SK-N-SH treated with all-trans-retinoic acid at 6 μM for 48 hours (cell line): ENCODE data around the gene SETMAR.

Experiments used
- ATAC-seq: fragments of 200-7000 bp; cut with Tn5 transposase; 3 replicates; pipeline ENCODE4 v1.9.1; 2020; ENCODE audit warnings: mild to moderate bottlenecking, moderate library complexity
- ARNTL ChIP-seq: fragments of 450-650 bp; formaldehyde crosslinking; IDR thresholded peaks from 2 replicates; pipeline ENCODE4 v1.5.0; 2020; ENCODE audit warnings: low read depth, mild to moderate bottlenecking, moderate library complexity, borderline replicate concordance
- BACH2 ChIP-seq: fragments of 250-450 bp; sonication (Bioruptor Pico); IDR thresholded peaks from 2 replicates; pipeline ENCODE4 v1.9.0; 2021; ENCODE audit warnings: mild to moderate bottlenecking, borderline replicate concordance
- CREB5 ChIP-seq: fragments of 250-450 bp; sonication (Bioruptor Pico); IDR thresholded peaks from 2 replicates; pipeline ENCODE4 v1.5.1; 2020; ENCODE audit warnings: low read depth, mild to moderate bottlenecking, moderate library complexity
- CSDC2 ChIP-seq: fragments of 250-450 bp; sonication (Bioruptor Pico); IDR thresholded peaks from 2 replicates; pipeline ENCODE4 v1.5.0; 2020; ENCODE audit warnings: mild to moderate bottlenecking, moderate library complexity
- ESRRG ChIP-seq: fragments of 250-450 bp; sonication (Bioruptor Pico); IDR thresholded peaks from 2 replicates; pipeline ENCODE4 v1.6.1; 2021; ENCODE audit warnings: mild to moderate bottlenecking
- GLIS3 ChIP-seq: fragments of 250-450 bp; sonication (Bioruptor Pico); IDR thresholded peaks from 2 replicates; pipeline ENCODE4 v1.5.0; 2020; ENCODE audit warnings: mild to moderate bottlenecking, moderate library complexity
- ISL1 ChIP-seq: fragments of 250-450 bp; sonication (Bioruptor Pico); IDR thresholded peaks from 2 replicates; pipeline ENCODE4 v2.1.2; 2022; ENCODE audit warnings: mild to moderate bottlenecking, moderate library complexity
- OSR1 ChIP-seq: fragments of 250-450 bp; sonication (Bioruptor Pico); IDR thresholded peaks from 2 replicates; pipeline ENCODE4 v1.8.0; 2022; ENCODE audit warnings: moderate library complexity, mild to moderate bottlenecking, inconsistent platforms
- PATZ1 ChIP-seq: fragments of 250-450 bp; sonication (Bioruptor Pico); IDR thresholded peaks from 2 replicates; pipeline ENCODE4 v1.8.0; 2020; ENCODE audit warnings: mild to moderate bottlenecking, moderate library complexity, borderline replicate concordance
- PPARA ChIP-seq: fragments of 250-450 bp; sonication (Bioruptor Pico); IDR thresholded peaks from 2 replicates; pipeline ENCODE4 v1.5.0; 2020; ENCODE audit warnings: mild to moderate bottlenecking, borderline replicate concordance
- RARB ChIP-seq: fragments of 250-450 bp; sonication (Bioruptor Pico); IDR thresholded peaks from 2 replicates; pipeline ENCODE4 v1.8.0; 2021; ENCODE audit warnings: mild to moderate bottlenecking, moderate library complexity
- SNAI2 ChIP-seq: fragments of 250-450 bp; sonication (Bioruptor Pico); IDR thresholded peaks from 2 replicates; pipeline ENCODE4 v1.5.0; 2020; ENCODE audit warnings: mild to moderate bottlenecking, moderate library complexity
- TCF4 ChIP-seq: fragments of 250-450 bp; sonication (Bioruptor Pico); IDR thresholded peaks from 2 replicates; pipeline ENCODE4 v1.8.0; 2021; ENCODE audit warnings: mild to moderate bottlenecking, moderate library complexity, borderline replicate concordance
- TSHZ2 ChIP-seq: fragments of 250-450 bp; sonication (Bioruptor Pico); IDR thresholded peaks from 2 replicates; pipeline ENCODE4 v1.5.0; 2020; ENCODE audit warnings: mild to moderate bottlenecking, moderate library complexity
- ZC3H10 ChIP-seq: fragments of 250-450 bp; sonication (Bioruptor Pico); IDR thresholded peaks from 2 replicates; pipeline ENCODE4 v1.5.1; 2021; ENCODE audit warnings: mild to moderate bottlenecking, moderate library complexity
- ZFP3 ChIP-seq: fragments of 250-450 bp; sonication (Bioruptor Pico); IDR thresholded peaks from 2 replicates; pipeline ENCODE4 v1.5.0; 2020; ENCODE audit warnings: mild to moderate bottlenecking, moderate library complexity
- ZFP30 ChIP-seq: fragments of 450-650 bp; formaldehyde crosslinking; IDR thresholded peaks from 2 replicates; pipeline ENCODE4 v1.5.0; 2022; ENCODE audit warnings: mild to moderate bottlenecking, moderate library complexity
- ZNF565 ChIP-seq: fragments of 450-650 bp; formaldehyde crosslinking; conservative IDR thresholded peaks from 2 replicates; pipeline ENCODE4 v1.5.0; 2020; ENCODE audit warnings: low read depth, mild to moderate bottlenecking, moderate library complexity
- ZNF70 ChIP-seq: fragments of 450-650 bp; formaldehyde crosslinking; IDR thresholded peaks from 2 replicates; pipeline ENCODE4 v1.5.0; 2020; ENCODE audit warnings: mild to moderate bottlenecking, moderate library complexity
- ZNF8 ChIP-seq: fragments of 450-650 bp; formaldehyde crosslinking; IDR thresholded peaks from 2 replicates; pipeline ENCODE4 v1.5.0; 2020; ENCODE audit warnings: mild to moderate bottlenecking, moderate library complexity
- TF ChIP-seq, protein P1 (sequence below): fragments of 250-450 bp; sonication (Bioruptor Pico); IDR thresholded peaks from 2 replicates; pipeline ENCODE4 v1.8.0; 2021; ENCODE audit warnings: low read depth, mild to moderate bottlenecking, moderate library complexity, borderline replicate concordance
- TF ChIP-seq, protein P2 (sequence below): fragments of 250-450 bp; sonication (Bioruptor Pico); IDR thresholded peaks from 2 replicates; pipeline ENCODE4 v1.5.1; 2021; ENCODE audit warnings: mild to moderate bottlenecking, moderate library complexity

Gene SETMAR

GRCh38 chr3:4310971-4311370 is 7.8 kb downstream of the SETMAR start:
- TF ChIP-seq PPARA (no peak), ISL1 (CRISPR knock-in tag) (no peak), ZNF8 (CRISPR knock-in tag) (no peak), RARB (CRISPR knock-in tag) (no peak), ZFP3 (CRISPR knock-in tag) (no peak), TSHZ2 (CRISPR knock-in tag) (no peak), OSR1 (CRISPR knock-in tag) (no peak), CREB5 (no peak), ZFP30 (CRISPR knock-in tag) (no peak), ZC3H10 (no peak), PATZ1 (CRISPR knock-in tag) (no peak), ZNF565 (CRISPR knock-in tag) (no peak), CSDC2 (no peak), SNAI2 (CRISPR knock-in tag) (no peak), ESRRG (CRISPR knock-in tag) (no peak), ARNTL (no peak)
- TF ChIP-seq, protein P1, sequence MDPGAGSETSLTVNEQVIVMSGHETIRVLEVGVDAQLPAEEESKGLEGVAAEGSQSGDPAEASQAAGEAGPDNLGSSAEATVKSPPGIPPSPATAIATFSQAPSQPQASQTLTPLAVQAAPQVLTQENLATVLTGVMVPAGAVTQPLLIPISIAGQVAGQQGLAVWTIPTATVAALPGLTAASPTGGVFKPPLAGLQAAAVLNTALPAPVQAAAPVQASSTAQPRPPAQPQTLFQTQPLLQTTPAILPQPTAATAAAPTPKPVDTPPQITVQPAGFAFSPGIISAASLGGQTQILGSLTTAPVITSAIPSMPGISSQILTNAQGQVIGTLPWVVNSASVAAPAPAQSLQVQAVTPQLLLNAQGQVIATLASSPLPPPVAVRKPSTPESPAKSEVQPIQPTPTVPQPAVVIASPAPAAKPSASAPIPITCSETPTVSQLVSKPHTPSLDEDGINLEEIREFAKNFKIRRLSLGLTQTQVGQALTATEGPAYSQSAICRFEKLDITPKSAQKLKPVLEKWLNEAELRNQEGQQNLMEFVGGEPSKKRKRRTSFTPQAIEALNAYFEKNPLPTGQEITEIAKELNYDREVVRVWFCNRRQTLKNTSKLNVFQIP, result no peak
- ATAC-seq, result no peak

- TF ChIP-seq ZC3H10 (no peak), TCF4 (no peak), ZFP3 (CRISPR knock-in tag) (no peak), ISL1 (CRISPR knock-in tag) (no peak), GLIS3 (CRISPR knock-in tag) (no peak), CSDC2 (no peak), OSR1 (CRISPR knock-in tag) (no peak), CREB5 (no peak), ARNTL (no peak), ESRRG (CRISPR knock-in tag) (no peak), SNAI2 (CRISPR knock-in tag) (no peak), ZNF70 (no peak), TSHZ2 (CRISPR knock-in tag) (no peak), BACH2 (CRISPR knock-in tag) (no peak)
- TF ChIP-seq, protein P1, result no peak
- TF ChIP-seq, protein P2, sequence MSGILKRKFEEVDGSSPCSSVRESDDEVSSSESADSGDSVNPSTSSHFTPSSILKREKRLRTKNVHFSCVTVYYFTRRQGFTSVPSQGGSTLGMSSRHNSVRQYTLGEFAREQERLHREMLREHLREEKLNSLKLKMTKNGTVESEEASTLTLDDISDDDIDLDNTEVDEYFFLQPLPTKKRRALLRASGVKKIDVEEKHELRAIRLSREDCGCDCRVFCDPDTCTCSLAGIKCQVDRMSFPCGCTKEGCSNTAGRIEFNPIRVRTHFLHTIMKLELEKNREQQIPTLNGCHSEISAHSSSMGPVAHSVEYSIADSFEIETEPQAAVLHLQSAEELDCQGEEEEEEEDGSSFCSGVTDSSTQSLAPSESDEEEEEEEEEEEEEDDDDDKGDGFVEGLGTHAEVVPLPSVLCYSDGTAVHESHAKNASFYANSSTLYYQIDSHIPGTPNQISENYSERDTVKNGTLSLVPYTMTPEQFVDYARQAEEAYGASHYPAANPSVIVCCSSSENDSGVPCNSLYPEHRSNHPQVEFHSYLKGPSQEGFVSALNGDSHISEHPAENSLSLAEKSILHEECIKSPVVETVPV (CRISPR knock-in tag), result no peak
- ATAC-seq, result no peak
Observed at GRCh38 chr3:4311496-4311895, 8.3 kb downstream of the SETMAR start.
